ENCODE measurements around the gene ADGRL3.

DNA sequence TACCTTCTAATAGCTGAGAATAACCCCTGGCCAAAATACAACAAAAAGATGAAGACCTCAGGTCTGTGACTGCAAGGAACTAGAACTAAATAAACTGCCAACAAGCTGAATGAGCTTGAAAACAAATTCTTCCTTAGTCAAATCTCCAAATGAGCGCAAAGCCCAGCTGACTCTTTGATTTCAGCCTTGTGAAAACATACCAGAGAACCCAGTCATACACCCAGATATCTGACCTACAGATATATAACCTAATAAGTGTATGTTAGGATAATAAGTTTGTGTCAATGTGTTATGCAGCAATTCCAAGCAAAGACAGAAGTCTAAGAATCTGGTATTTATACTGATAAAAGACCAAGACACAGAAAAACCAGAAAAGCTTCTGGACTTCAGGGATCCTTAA is 38.0 kb upstream of the ADGRL3 start:
- TF ChIP-seq POLR2A (IDR thresholded peaks at IDR 0.05; ENCODE audit: low read length) (no peak), GATA1 (IDR thresholded peaks at IDR 0.05; ENCODE audit: low read depth, low read length) (no peak)

All from erythroblast (primary cell).